ENCODE results near the gene SPAG16.

- TF ChIP-seq CTCF (IDR thresholded peaks at IDR 0.05 in 4 of 5, conservative IDR thresholded peaks at IDR 0.05 in 1 of 5) (no peak), POLR2A (IDR thresholded peaks at IDR 0.05) (no peak)
Observed at GRCh38 chr2:213914510-213914909, 630.2 kb downstream of the SPAG16 start.
